ENCODE results near the gene SDF4. TPM values are rescaled to one million over a fixed set of nuclear protein-coding genes. Genes with fewer than 3 reads are reported as not detected.
"Not testable (repeated sequence)": the region's sequence is repeated elsewhere in the genome, so short reads cannot be mapped to it uniquely, and the experiment has no call there.

Gene SDF4
- total RNA-seq, 1 experiment from 2014 or later, result 87.1 TPM

DNA sequence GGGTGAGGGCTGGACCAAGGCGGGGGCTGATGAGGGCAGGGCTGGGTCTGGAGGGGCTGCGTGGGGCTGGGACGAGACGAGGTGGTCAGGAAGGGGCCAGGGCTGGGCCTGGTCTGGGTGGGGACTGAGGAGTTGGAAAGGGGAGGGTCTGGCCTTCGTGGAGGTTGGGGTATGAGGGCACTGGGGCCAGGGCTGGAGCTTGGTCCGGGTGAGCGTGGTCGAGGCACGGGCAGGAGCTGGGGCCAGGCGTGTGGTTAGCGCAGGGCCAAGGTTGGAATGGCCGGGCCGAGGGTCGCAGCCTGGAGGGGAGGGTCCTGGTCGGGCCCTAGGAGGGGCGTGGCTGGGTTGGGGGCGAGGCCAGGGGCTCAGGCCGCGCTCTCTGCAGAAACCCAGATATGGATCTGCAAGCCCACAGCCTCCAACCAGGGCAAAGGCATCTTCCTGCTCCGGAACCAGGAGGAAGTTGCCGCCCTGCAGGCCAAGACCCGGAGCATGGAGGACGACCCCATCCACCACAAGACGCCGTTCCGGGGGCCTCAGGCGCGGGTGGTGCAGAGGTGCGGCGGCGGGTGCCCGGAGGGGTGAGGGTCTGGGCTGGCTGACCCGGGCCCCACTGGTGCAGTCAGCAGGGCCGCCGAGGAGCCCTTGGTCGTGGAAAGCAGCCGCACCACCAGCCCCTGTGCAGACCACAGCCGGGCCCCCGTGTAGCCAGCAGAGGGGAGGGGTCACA is 49.1 kb downstream of the SDF4 start:
- H3K4me3 ChIP-seq, result no peak overlapping the region
- DNase-seq, result no peak
- no peak overlapping the region for H3K27ac ChIP-seq
- peaks cover 27% of the 10 kb centered on the region for H3K27me3 ChIP-seq
- no peaks in the 10 kb centered on the region for H3K36me3 ChIP-seq
- H3K9me3 ChIP-seq (replicated peaks), result no peaks in the 10 kb centered on the region
- peaks cover 39% of the 10 kb centered on the region for H3K4me1 ChIP-seq

DNA sequence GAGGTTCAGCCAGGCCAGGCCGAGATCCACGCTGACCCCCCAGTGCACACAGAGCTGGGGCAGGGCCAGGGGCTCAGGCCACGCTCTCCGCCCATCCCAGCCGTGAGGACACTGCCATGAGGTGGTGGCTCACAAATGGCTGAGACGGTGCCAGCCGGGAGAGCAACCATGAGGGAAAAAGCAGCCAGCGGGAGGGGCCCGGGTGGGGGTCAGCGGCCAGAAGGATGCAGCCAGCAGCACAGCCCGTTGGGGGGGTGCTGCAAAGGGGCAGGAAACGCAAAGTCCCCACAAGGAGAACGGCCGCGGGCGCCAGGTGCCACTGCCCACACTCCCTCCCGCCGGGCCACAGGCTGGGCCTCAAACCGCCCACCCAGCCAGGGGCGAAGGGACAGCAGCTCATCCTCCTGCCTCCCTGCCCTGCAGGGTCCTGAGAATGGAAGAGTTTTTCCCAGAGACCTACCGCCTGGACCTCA is 49.8 kb downstream of the SDF4 start:
- Histone ChIP-seq H3K27ac (no peak overlapping the region), H3K36me3 (no peaks in the 10 kb centered on the region), H3K27me3 (peaks cover 33% of the 10 kb centered on the region), H3K9me3 (replicated peaks) (no peaks in the 10 kb centered on the region), H3K4me1 (peaks cover 39% of the 10 kb centered on the region), H3K4me3 (no peak overlapping the region)
- DNase-seq, result no peak

GRCh38 chr1:1181129-1181937 is 50.5 kb downstream of the SDF4 start:
- Histone ChIP-seq H3K27ac (no peak overlapping the region), H3K27me3 (peaks cover 39% of the 10 kb centered on the region), H3K4me1 (peaks cover 39% of the 10 kb centered on the region), H3K36me3 (no peaks in the 10 kb centered on the region), H3K4me3 (no peak overlapping the region), H3K9me3 (replicated peaks) (no peaks in the 10 kb centered on the region)
- peak; percentile 87 to 88 for DNase-seq

DNA sequence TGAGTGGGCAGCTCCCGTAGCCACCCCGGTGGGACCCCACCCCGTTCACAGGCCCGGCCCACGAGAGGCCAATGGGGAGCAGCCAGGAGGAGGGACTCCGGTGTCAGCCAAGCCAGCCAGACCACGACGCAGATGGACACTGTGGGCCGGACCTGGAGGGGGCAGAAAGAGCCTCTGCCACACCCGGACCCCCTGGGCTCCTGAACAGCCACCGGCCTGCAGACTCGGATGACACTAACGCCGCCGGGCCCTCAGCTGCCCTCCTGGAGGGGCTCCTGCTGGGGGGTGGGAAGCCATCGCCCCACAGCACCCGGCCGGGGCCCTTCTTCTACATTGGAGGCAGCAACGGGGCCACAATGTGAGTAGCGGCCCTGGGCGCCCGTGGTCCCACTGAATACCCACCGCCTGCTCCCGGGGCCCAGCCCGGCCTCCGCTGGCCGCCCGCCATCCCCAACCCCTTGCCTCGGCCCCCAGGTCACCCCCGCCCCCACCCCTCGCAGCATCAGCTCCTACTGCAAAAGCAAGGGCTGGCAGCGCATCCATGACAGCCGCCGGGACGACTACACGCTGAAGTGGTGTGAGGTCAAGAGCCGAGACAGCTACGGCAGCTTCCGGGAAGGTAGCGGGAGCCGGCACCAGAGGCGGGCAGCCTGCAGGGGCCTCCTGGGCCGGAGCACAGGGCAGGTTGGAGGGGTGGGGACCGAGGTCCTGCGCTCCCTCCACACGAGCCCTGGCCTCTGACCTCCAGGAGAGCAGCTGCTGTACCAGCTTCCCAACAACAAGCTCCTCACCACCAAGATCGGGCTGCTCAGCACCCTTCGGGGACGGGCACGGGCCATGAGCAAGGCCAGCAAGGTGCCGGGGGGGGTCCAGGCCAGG is 51.6 kb downstream of the SDF4 start:
- DNase-seq, result peak in 1 of 2 experiments; percentile 49
- no peak overlapping the region for H3K27ac ChIP-seq
- H3K27me3 ChIP-seq, result peaks cover 41% of the 10 kb centered on the region

GRCh38 chr1:1179346-1179982 is 52.3 kb downstream of the SDF4 start:
- Histone ChIP-seq H3K4me1 (peaks cover 31% of the 10 kb centered on the region), H3K27me3 (peaks cover 44% of the 10 kb centered on the region), H3K9me3 (replicated peaks) (no peaks in the 10 kb centered on the region), H3K36me3 (no peaks in the 10 kb centered on the region), H3K27ac (no peak overlapping the region), H3K4me3 (peak overlapping the region; percentile 34)
- DNase-seq, result no peak

More for the DNA sequence above, 51.6 kb downstream of the SDF4 start:
- Histone ChIP-seq H3K9me3 (replicated peaks) (no peaks in the 10 kb centered on the region), H3K4me1 (peaks cover 35% of the 10 kb centered on the region), H3K4me3 (peak overlapping the region; percentile 34), H3K36me3 (no peaks in the 10 kb centered on the region)

- H3K27me3 ChIP-seq, result peaks cover 48% of the 10 kb centered on the region
- no peaks in the 10 kb centered on the region for H3K9me3 ChIP-seq (replicated peaks)
- no peak overlapping the region for H3K4me3 ChIP-seq
- no peak for DNase-seq
- H3K4me1 ChIP-seq, result peaks cover 31% of the 10 kb centered on the region
- no peak overlapping the region for H3K27ac ChIP-seq
- no peaks in the 10 kb centered on the region for H3K36me3 ChIP-seq
Measured at GRCh38 chr1:1178794-1179331, 52.9 kb downstream of the SDF4 start.

GRCh38 chr1:1177452-1178206 is 54.2 kb downstream of the SDF4 start:
- Histone ChIP-seq H3K27ac (no peak overlapping the region), H3K4me1 (peaks cover 31% of the 10 kb centered on the region), H3K4me3 (no peak overlapping the region), H3K9me3 (replicated peaks) (no peaks in the 10 kb centered on the region), H3K36me3 (no peaks in the 10 kb centered on the region), H3K27me3 (peaks cover 60% of the 10 kb centered on the region)
- no peak for DNase-seq

DNA sequence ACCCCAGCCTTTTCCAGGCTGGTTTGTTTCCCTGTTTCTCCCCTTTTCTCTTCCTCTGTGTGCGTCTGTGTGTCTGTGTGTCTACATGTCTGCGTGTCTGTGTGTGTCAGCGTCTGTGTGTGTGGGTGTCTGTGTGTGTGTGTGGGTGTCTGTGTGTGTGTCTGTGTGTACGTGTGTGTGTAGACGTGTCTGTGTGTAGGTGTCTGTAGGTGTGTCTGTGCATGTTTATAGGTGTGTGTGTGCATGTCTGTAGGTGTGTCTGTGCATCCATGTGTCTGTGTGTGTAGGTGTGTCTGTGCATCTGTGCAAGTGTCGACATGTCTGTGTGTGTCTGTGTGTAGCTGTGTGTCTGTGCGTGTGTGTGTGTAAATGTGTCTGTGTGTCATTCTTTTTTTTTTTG is 54.9 kb downstream of the SDF4 start:
- no peaks in the 10 kb centered on the region for H3K36me3 ChIP-seq
- H3K27me3 ChIP-seq, result peaks cover 65% of the 10 kb centered on the region
- H3K4me1 ChIP-seq, result peaks cover 27% of the 10 kb centered on the region
- no peak overlapping the region for H3K4me3 ChIP-seq
- DNase-seq, result no peak
- H3K9me3 ChIP-seq (replicated peaks), result no peaks in the 10 kb centered on the region
- H3K27ac ChIP-seq, result no peak overlapping the region

- not testable (repeated sequence) for DNase-seq; H3K27ac ChIP-seq; H3K4me3 ChIP-seq; H3K36me3 ChIP-seq; H3K9me3 ChIP-seq (replicated peaks)
- Histone ChIP-seq H3K27me3 (peaks cover 73% of the 10 kb centered on the region), H3K4me1 (peaks cover 20% of the 10 kb centered on the region)
Measured at GRCh38 chr1:1176063-1176761, 55.6 kb downstream of the SDF4 start.

GRCh38 chr1:1175221-1176062 is 56.4 kb downstream of the SDF4 start:
- H3K27me3 ChIP-seq, result peaks cover 79% of the 10 kb centered on the region
- no peaks in the 10 kb centered on the region for H3K9me3 ChIP-seq (replicated peaks)
- H3K4me3 ChIP-seq, result no peak overlapping the region
- no peak overlapping the region for H3K27ac ChIP-seq
- DNase-seq, result no peak
- peaks cover 15% of the 10 kb centered on the region for H3K4me1 ChIP-seq
- no peaks in the 10 kb centered on the region for H3K36me3 ChIP-seq

- Histone ChIP-seq H3K27ac (no peak within 1 kb of the TSS), H3K36me3 (no peaks in the 10 kb centered on the region), H3K4me1 (peaks cover 2% of the 10 kb centered on the region; the same call in 1 of the 2 replicates), H3K4me3 (no peak within 1 kb of the TSS), H3K9me3 (replicated peaks) (no peaks in the 10 kb centered on the region), H3K27me3 (peaks cover 81% of the 10 kb centered on the region)
- no peak for DNase-seq
Measured at GRCh38 chr1:1173793-1174415, 57.9 kb downstream of the SDF4 start, which contains the start of gene TTLL10. TTLL10 (plus strand) TSS chr1:1173880; CDS start chr1:1179216, 5,336 bp downstream.
